K562 (cell line): ENCODE measurements around the gene PRDM2. TPM values are rescaled to one million over a fixed set of nuclear protein-coding genes. Genes with fewer than 3 reads are reported as not detected.

Experiments
- ATAC-seq: fragments of 200-7000 bp; cut with Tn5 transposase; 3 replicates; pipeline ENCODE4 v1.9.1; 2020; ENCODE audit warnings: moderate library complexity
- BruUV-seq: library from RNA; stranded (reverse); fragments of 400-500 nt; replicated peaks from 2 replicates; lab custom pipeline; 2021; lab: Mats Ljungman, UMichigan
- CTCF ChIA-PET: fragments of 300-600 bp; formaldehyde crosslinking; extraction: SDS; loops from one replicate; lab custom pipeline; 2021; ENCODE audit warnings: low intra/inter-chr PET ratio; lab: Yijun Ruan, JAX
- POLR2A ChIA-PET: fragments of 300-600, 350-650 bp; sonication (Branson Sonifier 250); formaldehyde crosslinking; extraction: SDS; loops from one replicate; lab custom pipeline; 2021; ENCODE audit warnings: antibody characterized with exemption, inconsistent platforms; lab: Yijun Ruan, JAX
- DNase-seq, 4 experiments: peaks; one replicate each; pipeline versions ENCODE4 v3.0.0 to v3.0.0-alpha.2; 2011 to 2018; ENCODE audit warnings: low spot score in 3 of 4, mixed read lengths in 3 of 4; ENCODE audit errors: extremely low read depth in 1 of 4
- FAIRE-seq: peaks from 2 replicates; lab custom pipeline; 2011; peaks lifted over from hg19 to GRCh38; lab: Jason Lieb, UNC
- H2AFZ ChIP-seq: 2 replicates; pipeline ENCODE4 v1.6.0; 2011; ENCODE audit warnings: low read depth, low read length, control low read depth, inconsistent platforms
- H3K27ac ChIP-seq: fragments of 200-600 bp; 3 replicates; pipeline ENCODE4 v1.8.0; 2011; ENCODE audit warnings: low read depth, mild to moderate bottlenecking, control low read depth, inconsistent platforms, low read length, moderate library complexity, mixed read lengths; ENCODE audit errors: extremely low read depth
- H3K27me3 ChIP-seq, 2 experiments: fragments of 300-600 bp in 1 of 2; 2 replicates in 1 of 2; 3 replicates in 1 of 2; pipeline versions ENCODE4 v1.6.0 to v1.8.0; 2011; ENCODE audit warnings: inconsistent platforms in 2 of 2, low read length in 2 of 2, mild to moderate bottlenecking in 1 of 2, mixed read lengths in 1 of 2, moderate library complexity in 1 of 2; ENCODE audit not compliant: control insufficient read depth in 2 of 2, insufficient read depth in 2 of 2
- H3K36me3 ChIP-seq: fragments of 300-600 bp; 3 replicates; pipeline ENCODE4 v1.8.0; 2011; ENCODE audit warnings: mild to moderate bottlenecking, low read length, inconsistent platforms; ENCODE audit not compliant: control insufficient read depth, insufficient read depth
- H3K4me1 ChIP-seq, 2 experiments: fragments of 200-600 bp in 1 of 2; replicated peaks in 1 of 2; 2 replicates in 1 of 2; 3 replicates in 1 of 2; pipeline versions ENCODE4 v1.5.1 to v1.8.0; 2011; ENCODE audit warnings: inconsistent platforms in 2 of 2, low read length in 2 of 2, mild to moderate bottlenecking in 1 of 2, mixed read lengths in 1 of 2, moderate library complexity in 1 of 2; ENCODE audit not compliant: control insufficient read depth in 2 of 2, insufficient read depth in 2 of 2
- H3K4me2 ChIP-seq: 2 replicates; pipeline ENCODE4 v1.6.1; 2011; ENCODE audit warnings: low read length, control low read depth, inconsistent platforms, mixed read lengths; ENCODE audit not compliant: insufficient read depth
- H3K4me3 ChIP-seq: fragments of 200-600 bp; sonication (generic), shearing (Covaris generic); 2 replicates; pipeline ENCODE4 v1.5.1; 2016; ENCODE audit warnings: control low read depth, inconsistent platforms
- H3K79me2 ChIP-seq: fragments of 200-600 bp; 3 replicates; pipeline ENCODE4 v1.8.0; 2011; ENCODE audit warnings: low read length, inconsistent platforms; ENCODE audit not compliant: control insufficient read depth, insufficient read depth
- H3K9ac ChIP-seq, 2 experiments: 2 replicates each; pipeline versions ENCODE4 v1.6.0 to v1.6.1; 2011; ENCODE audit warnings: low read depth in 2 of 2, low read length in 2 of 2, control low read depth in 1 of 2, inconsistent platforms in 1 of 2, mild to moderate bottlenecking in 1 of 2, mixed read lengths in 1 of 2; ENCODE audit not compliant: insufficient read depth in 1 of 2
- H3K9me1 ChIP-seq: one replicate; pipeline ENCODE4 v1.6.0; 2011; ENCODE audit warnings: inconsistent platforms, mild to moderate bottlenecking, low read length, moderate library complexity; ENCODE audit not compliant: control insufficient read depth, insufficient read depth
- H3K9me3 ChIP-seq: replicated peaks from 2 replicates; pipeline ENCODE4 v1.5.1; 2011; ENCODE audit warnings: low read depth, low read length, inconsistent platforms; ENCODE audit not compliant: control insufficient read depth, insufficient read depth
- H4K20me1 ChIP-seq: replicated peaks from 2 replicates; pipeline ENCODE4 v1.6.1; 2011; ENCODE audit warnings: low read length, inconsistent platforms, mixed read lengths; ENCODE audit not compliant: control insufficient read depth, insufficient read depth
- CHAMP1 ChIP-seq: fragments of 450-650 bp; IDR thresholded peaks from 2 replicates; pipeline ENCODE4 v1.6.1; 2016; ENCODE audit warnings: mild to moderate bottlenecking
- CREB5 ChIP-seq: fragments of 250-450 bp; sonication (Bioruptor Pico); IDR thresholded peaks from 2 replicates; pipeline ENCODE4 v1.5.0; 2020; ENCODE audit warnings: mild to moderate bottlenecking
- ELF1 ChIP-seq: fragments of 200-800 bp; sonication (Bioruptor generic); IDR thresholded peaks from 2 replicates; pipeline ENCODE4 v1.6.1; 2016; ENCODE audit warnings: missing genetic modification characterization, missing compliant biosample characterization
- FOXK1 ChIP-seq: sonication (generic); formaldehyde crosslinking; IDR thresholded peaks from 2 replicates; pipeline ENCODE4 v1.8.0; 2022; ENCODE audit warnings: missing genetic modification reagents, mild to moderate bottlenecking, borderline replicate concordance
- HES1 ChIP-seq: fragments of 450-650 bp; IDR thresholded peaks from 2 replicates; pipeline ENCODE4 v1.6.1; 2016; ENCODE audit warnings: low read depth, mild to moderate bottlenecking, moderate library complexity
- KAT7 ChIP-seq: sonication (generic); formaldehyde crosslinking; IDR thresholded peaks from 2 replicates; pipeline ENCODE4 v1.8.0; 2022; ENCODE audit warnings: missing genetic modification reagents, mild to moderate bottlenecking, borderline replicate concordance
- MNT ChIP-seq, 2 experiments: fragments of 450-650 bp; conservative IDR thresholded peaks; 2 replicates each; pipeline ENCODE4 v1.6.1; 2017; ENCODE audit warnings: mild to moderate bottlenecking in 2 of 2, moderate library complexity in 2 of 2
- NFATC3 ChIP-seq: fragments of 450-650 bp; IDR thresholded peaks from 2 replicates; pipeline ENCODE4 v1.6.1; 2017; ENCODE audit warnings: mild to moderate bottlenecking
- PURB ChIP-seq: sonication (generic); formaldehyde crosslinking; IDR thresholded peaks from 2 replicates; pipeline ENCODE4 v1.9.0; 2021; ENCODE audit warnings: low read depth, mild to moderate bottlenecking, missing genetic modification reagents
- SIX5 ChIP-seq, 2 experiments: IDR thresholded peaks; 2 replicates each; pipeline ENCODE4 v1.6.1; 2011; ENCODE audit warnings: low read length in 2 of 2, borderline replicate concordance in 1 of 2, low read depth in 1 of 2, mild to moderate bottlenecking in 1 of 2, moderate library complexity in 1 of 2; ENCODE audit not compliant: insufficient read depth in 1 of 2
- TAF15 ChIP-seq: fragments of 200-400 bp; formaldehyde crosslinking; IDR thresholded peaks from 2 replicates; pipeline ENCODE4 v1.6.1; 2017; ENCODE audit warnings: mild to moderate bottlenecking, low read depth, low read length, moderate library complexity
- TEAD1 ChIP-seq, 2 experiments: fragments of 450-650 bp in 1 of 2; sonication (generic) in 1 of 2; formaldehyde crosslinking; IDR thresholded peaks; 2 replicates each; pipeline versions ENCODE4 v1.4.0 to v1.8.0; 2020 to 2022; ENCODE audit warnings: mild to moderate bottlenecking in 2 of 2, missing genetic modification reagents in 1 of 2
- YY1 ChIP-seq, 3 experiments: IDR thresholded peaks; 2 replicates each; pipeline ENCODE4 v1.6.1; 2011; ENCODE audit warnings: low read length in 2 of 3, mild to moderate bottlenecking in 2 of 3, moderate library complexity in 2 of 3, borderline replicate concordance in 1 of 3, control low read depth in 1 of 3, low read depth in 1 of 3; ENCODE audit not compliant: insufficient read depth in 3 of 3, insufficient replicate concordance in 2 of 3, control insufficient read depth in 1 of 3, insufficient read length in 1 of 3; ENCODE audit errors: extremely low read depth in 1 of 3
- ZNF184 ChIP-seq: sonication (generic); formaldehyde crosslinking; IDR thresholded peaks from 2 replicates; pipeline ENCODE4 v1.5.0; 2020; ENCODE audit warnings: missing genetic modification reagents
- ZNF347 ChIP-seq: fragments of 450-650 bp; formaldehyde crosslinking; IDR thresholded peaks from 2 replicates; pipeline ENCODE4 v1.4.0; 2020; ENCODE audit warnings: low read depth, mild to moderate bottlenecking, moderate library complexity
- ZNF561 ChIP-seq: fragments of 450-650 bp; formaldehyde crosslinking; conservative IDR thresholded peaks from 2 replicates; pipeline ENCODE4 v1.4.0; 2020; ENCODE audit warnings: mild to moderate bottlenecking, moderate library complexity
- WGBS: fragments of 100-300 bp; shearing (Covaris generic); methylation state at CpG from one replicate; pipeline ENCODE4 v1.1.6; 2016; ENCODE audit warnings: low coverage, mixed read lengths; ENCODE audit not compliant: insufficient coverage; ENCODE audit errors: missing lambda C conversion rate; 5-methylcytosine and 5-hydroxymethylcytosine counted together
- in situ Hi-C: fragments of 300-500 bp; cut with MboI; formaldehyde crosslinking; loops from 4 replicates; pipeline ENCODE4 v1.15.0; 2018; ENCODE audit warnings: inconsistent platforms, mixed read lengths
- intact Hi-C: fragments of 100-400 bp; cut with micrococcal nuclease; formaldehyde crosslinking; loops from 2 replicates; pipeline ENCODE4 v1.14.2; 2022
- polyA plus RNA-seq, 8 experiments: library from polyadenylated mRNA; depleted of rRNA in 4 of 8; stranded (reverse) in 5 of 8; unstranded in 3 of 8; fragments of >200 nt; fragmentation: Nextera tagmentation in 2 of 8; fragmentation: Illumina TruSeq in 1 of 8; extraction: Ambion mirVana in 2 of 8; extraction: Trizol in 1 of 8; gene quantifications; 2 replicates each; pipeline versions ENCODE4 v1.2.1 to v1.2.3, GENCODE V29; 2011 to 2014; ENCODE audit warnings: inconsistent platforms in 1 of 8, missing spikeins in 1 of 8
- total RNA-seq, 7 experiments: library from RNA; depleted of rRNA in 6 of 7; stranded (reverse); fragments of >200 nt in 6 of 7; fragmentation: Illumina TruSeq in 2 of 7; extraction: Trizol in 2 of 7; gene quantifications; 2 replicates each; pipeline versions ENCODE4 v1.2.1 to v1.2.3, GENCODE V29; 2011 to 2021; ENCODE audit warnings: low replicate concordance in 1 of 7

The PRDM2 gene
- total and polyA plus RNA-seq, 9 of the 15 experiments (the other 6 are each of a cell fraction or from before 2014, with no cell fraction given), result 5.4 to 27.6 (median 12.5) TPM

GRCh38 chr1:13865851-13866250 is 165.9 kb downstream of the PRDM2 start:
- Histone ChIP-seq H3K27ac (no peak overlapping the region), H3K27me3 (peaks cover 0 to 20% of the 10 kb centered on the region in 2 experiments; a peak in 2 of 5 replicates), H2AFZ (no peak overlapping the region), H3K36me3 (no peaks in the 10 kb centered on the region), H3K9ac (no peak overlapping the region), H3K79me2 (no peaks in the 10 kb centered on the region), H4K20me1 (peaks cover 5% of the 10 kb centered on the region; the same call in 1 of the 2 replicates), H3K4me3 (no peak overlapping the region), H3K4me2 (no peak overlapping the region), H3K9me3 (no peaks in the 10 kb centered on the region), H3K4me1 (peaks cover 4 to 8% of the 10 kb centered on the region in 2 experiments; a peak in 3 of 5 replicates), H3K9me1 (no peaks in the 10 kb centered on the region)
- DNase-seq, result no peak
- CTCF ChIA-PET, result interaction anchor here (0.5 kb wide), 1 partner anchor 735 kb away, joined by 3 read pairs; no protein-coding TSS in a partner anchor
- no peak for FAIRE-seq
- POLR2A ChIA-PET, result interaction anchor here (1.2 kb wide), 1 partner anchor 9 kb away, joined by 3 read pairs; no protein-coding TSS in a partner anchor
- 2% methylated on average over 3 of the region's 3 CpGs for WGBS
- no peak for ATAC-seq
- intact Hi-C loops, result no loop called here
- in situ Hi-C loops, result no loop called here
- BruUV-seq, result no TSS peak
- TF ChIP-seq YY1 (IDR thresholded peaks at IDR 0.05; ENCODE audit: borderline replicate concordance in 1 of 3, control insufficient read depth in 1 of 3, extremely low read depth in 1 of 3, insufficient read depth in 3 of 3, insufficient read length in 1 of 3, insufficient replicate concordance in 2 of 3, low read depth in 1 of 3, low read length in 2 of 3) (no peak), MNT (conservative IDR thresholded peaks at IDR 0.05) (no peak), CREB5 (CRISPR knock-in tag) (no peak), KAT7 (CRISPR knock-in tag) (no peak), ZNF347 (CRISPR knock-in tag) (no peak), PURB (CRISPR knock-in tag) (no peak), TEAD1 (CRISPR knock-in tag; IDR thresholded peaks at IDR 0.05) (no peak), ELF1 (tag) (no peak), ZNF184 (CRISPR knock-in tag) (no peak), NFATC3 (no peak), FOXK1 (CRISPR knock-in tag) (no peak), SIX5 (IDR thresholded peaks at IDR 0.05; ENCODE audit: borderline replicate concordance in 1 of 2, insufficient read depth in 1 of 2, low read depth in 1 of 2, low read length in 2 of 2) (no peak), TAF15 (no peak), HES1 (no peak), CHAMP1 (no peak), ZNF561 (CRISPR knock-in tag) (no peak)
